Ectodermal cell (in vitro differentiated cells): ENCODE results near the gene SLC35F4.

ENCODE experiments used
- H3K27ac ChIP-seq: 2 replicates; pipeline ENCODE4 v1.7.0; 2013; ENCODE audit warnings: mild to moderate bottlenecking, low read depth, low read length; ENCODE audit not compliant: insufficient read depth, poor library complexity, severe bottlenecking
- H3K27me3 ChIP-seq: 2 replicates; pipeline ENCODE4 v1.7.0; 2013; ENCODE audit warnings: mild to moderate bottlenecking, low read length; ENCODE audit not compliant: insufficient read depth, control insufficient read depth, poor library complexity, severe bottlenecking
- H3K36me3 ChIP-seq: one replicate; pipeline ENCODE4 v1.7.0; 2013; ENCODE audit warnings: low read length; ENCODE audit not compliant: control insufficient read depth, insufficient read depth
- H3K4me1 ChIP-seq: one replicate; pipeline ENCODE4 v1.7.0; 2013; ENCODE audit warnings: low read length; ENCODE audit not compliant: control insufficient read depth, insufficient read depth
- H3K4me3 ChIP-seq: 2 replicates; pipeline ENCODE4 v1.7.0; 2013; ENCODE audit warnings: low read depth, low read length, control low read depth; ENCODE audit not compliant: insufficient read depth
- H3K9me3 ChIP-seq: 2 replicates; pipeline ENCODE4 v1.7.0; 2013; ENCODE audit warnings: mild to moderate bottlenecking, low read length, moderate library complexity; ENCODE audit not compliant: control insufficient read depth
- WGBS, 2 experiments: methylation state at CpG; one replicate each; pipeline ENCODE4 v1.1.7; 2013; ENCODE audit warnings: missing lambda C conversion rate in 2 of 2; 5-methylcytosine and 5-hydroxymethylcytosine counted together

The SLC35F4 gene

DNA sequence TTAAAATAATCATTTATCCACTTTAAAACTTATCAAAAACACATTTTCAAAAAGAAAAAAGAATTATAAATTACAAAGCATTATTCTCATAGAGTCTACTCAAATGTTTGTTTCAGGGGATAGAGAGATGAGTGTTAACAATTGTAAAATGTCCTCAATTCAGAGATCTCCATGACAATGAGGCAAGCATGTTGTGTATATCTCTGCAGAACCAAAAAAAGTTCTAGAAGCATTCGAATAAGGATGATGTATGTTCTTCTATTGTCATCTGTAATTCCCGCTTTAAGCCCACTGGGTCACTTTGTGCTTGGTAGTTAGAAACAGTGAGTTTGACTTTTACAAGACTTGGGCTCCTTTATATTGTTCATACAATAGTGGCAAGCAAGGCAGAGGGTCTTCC, 298.7 kb downstream of the SLC35F4 start:
- Histone ChIP-seq H3K27ac (no peak overlapping the region), H3K9me3 (no peaks in the 10 kb centered on the region), H3K27me3 (no peaks in the 10 kb centered on the region), H3K36me3 (no peaks in the 10 kb centered on the region), H3K4me1 (no peaks in the 10 kb centered on the region), H3K4me3 (no peak overlapping the region)
- WGBS, 2 experiments: 75 to 91% methylated on average over 2 of the region's 2 CpGs

DNA sequence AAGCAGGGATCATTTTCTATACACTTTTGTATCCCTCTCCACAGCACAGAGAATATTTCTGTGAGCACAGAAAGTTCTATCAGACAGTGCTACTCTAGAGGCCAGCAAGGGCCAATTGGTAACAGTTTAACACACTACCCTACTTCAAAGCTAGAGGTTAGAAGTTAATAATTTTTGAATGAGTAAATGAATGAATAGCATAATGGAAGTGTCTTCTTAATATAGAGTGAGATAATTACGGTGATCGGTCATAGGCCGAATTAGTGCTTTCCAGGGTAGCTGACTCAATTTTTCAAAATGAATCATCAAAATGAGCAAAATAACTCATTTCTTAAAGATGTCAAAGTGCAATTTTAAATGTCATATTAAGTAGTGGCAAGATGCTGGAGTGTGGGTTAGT, 305.2 kb downstream of the SLC35F4 start:
- Histone ChIP-seq H3K27ac (no peak overlapping the region), H3K4me1 (peaks cover 4% of the 10 kb centered on the region), H3K36me3 (no peaks in the 10 kb centered on the region), H3K9me3 (no peaks in the 10 kb centered on the region), H3K4me3 (no peak overlapping the region), H3K27me3 (no peaks in the 10 kb centered on the region)
- 100% methylated on average over 3 of the region's 3 CpGs for WGBS, 2 experiments

DNA sequence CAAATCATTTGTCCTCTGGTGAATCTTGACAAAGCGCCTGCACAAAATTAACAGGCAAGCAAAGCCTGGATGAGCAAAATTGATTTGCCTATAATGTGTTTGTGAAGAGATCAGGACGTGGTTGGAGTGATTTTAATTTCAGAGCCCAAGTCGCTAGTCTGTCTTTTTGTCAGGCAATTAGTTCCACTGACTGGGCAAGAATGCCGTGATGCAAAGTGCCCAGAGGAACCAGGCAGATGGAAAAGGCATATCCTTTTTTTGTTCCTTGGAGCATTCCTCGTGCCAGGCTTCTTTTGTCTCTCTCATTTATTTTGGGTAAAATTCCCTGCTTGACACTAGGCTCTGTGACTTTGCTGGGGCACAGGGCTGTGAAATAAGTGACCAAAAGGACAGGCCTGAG, 306.3 kb downstream of the SLC35F4 start:
- no peaks in the 10 kb centered on the region for H3K36me3 ChIP-seq

DNA sequence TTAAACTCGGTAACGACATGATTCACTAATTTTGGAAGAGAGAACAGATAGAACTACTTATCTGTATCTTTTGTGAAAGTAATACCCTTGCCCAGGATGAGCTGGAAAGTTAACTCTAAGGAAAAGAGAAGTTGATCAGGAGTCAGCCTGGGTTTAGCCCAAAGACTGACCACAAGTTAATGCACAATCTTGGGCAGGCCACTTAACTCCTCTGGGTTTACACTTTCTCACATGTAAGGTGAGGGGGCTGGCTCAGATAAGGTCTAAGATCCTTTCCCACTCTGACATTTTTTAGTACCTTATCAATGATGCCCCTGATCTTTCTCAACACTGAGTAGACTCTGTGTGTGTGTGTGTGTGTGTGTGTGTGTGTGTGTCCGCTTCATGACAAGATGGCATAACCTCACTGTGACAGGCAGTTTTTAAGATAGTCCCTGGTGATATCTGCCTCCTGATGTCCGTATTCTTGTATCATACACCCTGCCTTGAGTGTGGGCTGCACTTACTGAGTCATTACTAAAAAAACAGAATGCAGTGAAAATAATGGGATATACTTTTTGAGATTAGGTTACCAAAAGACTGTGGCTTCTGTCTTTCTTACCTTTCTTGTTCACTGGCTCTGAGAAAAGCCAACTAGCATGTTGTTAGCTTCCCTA, 316.0 kb downstream of the SLC35F4 start:
- no peak overlapping the region for H3K27ac ChIP-seq
- H3K9me3 ChIP-seq: no peaks in the 10 kb centered on the region
- no peak overlapping the region for H3K4me3 ChIP-seq
- no peaks in the 10 kb centered on the region for H3K27me3 ChIP-seq
- H3K36me3 ChIP-seq: no peaks in the 10 kb centered on the region
- 93 to 94% methylated on average over 3 to 4 of the region's 4 CpGs for WGBS, 2 experiments
- no peaks in the 10 kb centered on the region for H3K4me1 ChIP-seq

More for the DNA sequence above, 306.3 kb downstream of the SLC35F4 start:
- H3K9me3 ChIP-seq: no peaks in the 10 kb centered on the region
- peaks cover 4% of the 10 kb centered on the region for H3K4me1 ChIP-seq
- no peak overlapping the region for H3K4me3 ChIP-seq
- peak overlapping the region; percentile 53 for H3K27ac ChIP-seq
- H3K27me3 ChIP-seq: no peaks in the 10 kb centered on the region
- 71 to 74% methylated on average over 5 of the region's 5 CpGs for WGBS, 2 experiments

DNA sequence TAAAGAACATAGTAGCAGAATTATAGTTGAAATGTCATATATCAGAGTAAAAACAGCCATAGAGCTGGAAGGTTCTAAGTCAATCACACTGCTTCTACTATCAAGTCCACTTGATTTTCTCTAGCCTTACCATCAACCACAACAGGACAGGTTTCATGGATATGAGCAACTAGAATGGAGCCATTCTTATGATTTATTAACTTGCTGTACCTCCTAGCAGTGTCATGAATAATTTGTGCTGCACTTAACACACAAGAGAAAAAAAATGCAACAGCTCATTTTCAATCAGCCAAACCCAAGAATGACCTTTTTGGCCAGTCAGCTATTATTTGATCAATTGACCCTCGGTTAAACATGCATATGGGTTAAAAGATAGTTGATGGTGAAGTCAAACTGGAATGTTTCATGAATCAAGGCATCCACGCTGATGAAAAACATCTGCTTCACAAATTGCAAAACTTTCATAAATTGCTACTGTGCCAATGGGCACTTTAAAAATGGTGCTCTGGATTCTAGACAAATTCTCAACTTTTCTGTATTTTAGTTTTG, 316.8 kb downstream of the SLC35F4 start:
- no peak overlapping the region for H3K27ac ChIP-seq
- no peaks in the 10 kb centered on the region for H3K9me3 ChIP-seq
- no peaks in the 10 kb centered on the region for H3K27me3 ChIP-seq
- WGBS, 2 experiments: 88 to 91% methylated on average over 2 of the region's 2 CpGs
- H3K36me3 ChIP-seq: no peaks in the 10 kb centered on the region
- no peak overlapping the region for H3K4me3 ChIP-seq
- H3K4me1 ChIP-seq: no peaks in the 10 kb centered on the region

DNA sequence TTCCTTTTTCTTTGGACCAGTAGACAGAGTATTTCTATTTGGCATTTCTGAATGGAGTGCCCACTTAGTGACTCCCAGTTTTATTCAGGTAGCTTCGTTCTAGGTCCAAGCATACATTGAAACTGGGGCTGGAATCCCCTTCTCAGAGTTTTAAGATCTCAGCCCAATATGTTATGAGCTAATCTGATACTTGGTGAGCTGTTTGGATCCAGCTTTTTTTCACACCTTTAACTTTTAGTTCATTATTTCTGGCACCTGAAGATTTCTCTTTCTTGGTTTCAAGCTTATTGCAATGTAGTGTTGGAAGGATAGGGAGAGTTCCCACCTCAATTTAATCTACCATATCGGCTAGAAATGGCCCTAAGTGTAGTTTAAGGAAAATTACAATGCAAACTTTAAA, 318.8 kb downstream of the SLC35F4 start:
- 88 to 100% methylated on average over 1 of the region's 2 CpGs for WGBS, 2 experiments
- no peak overlapping the region for H3K4me3 ChIP-seq
- no peaks in the 10 kb centered on the region for H3K9me3 ChIP-seq
- H3K27ac ChIP-seq: no peak overlapping the region
- no peaks in the 10 kb centered on the region for H3K27me3 ChIP-seq
- no peaks in the 10 kb centered on the region for H3K36me3 ChIP-seq
- H3K4me1 ChIP-seq: no peaks in the 10 kb centered on the region

DNA sequence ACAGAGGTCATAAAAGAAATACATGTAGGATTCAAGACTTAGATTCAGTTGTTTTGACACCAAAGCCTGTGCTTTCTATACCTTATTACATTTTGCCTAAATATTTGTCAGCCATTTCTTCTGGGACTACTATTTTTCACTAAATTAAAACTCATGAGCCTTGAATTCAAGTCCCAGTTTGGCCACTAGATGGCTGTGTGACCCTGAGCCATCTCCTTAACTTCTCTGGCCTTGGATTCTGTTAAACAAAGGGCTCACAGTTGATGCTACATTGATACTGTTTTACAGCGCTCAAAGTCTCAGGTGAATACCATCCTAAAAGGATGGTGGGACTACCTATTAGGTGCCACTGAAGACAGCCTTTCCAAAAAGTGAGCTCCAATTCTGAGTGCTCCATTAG, 332.7 kb downstream of the SLC35F4 start:
- no peaks in the 10 kb centered on the region for H3K36me3 ChIP-seq
- no peaks in the 10 kb centered on the region for H3K27me3 ChIP-seq
- no peak overlapping the region for H3K4me3 ChIP-seq
- no peaks in the 10 kb centered on the region for H3K9me3 ChIP-seq
- no peaks in the 10 kb centered on the region for H3K4me1 ChIP-seq
- no peak overlapping the region for H3K27ac ChIP-seq
- 79 to 90% methylated on average over 1 of the region's 1 CpG for WGBS, 2 experiments

DNA sequence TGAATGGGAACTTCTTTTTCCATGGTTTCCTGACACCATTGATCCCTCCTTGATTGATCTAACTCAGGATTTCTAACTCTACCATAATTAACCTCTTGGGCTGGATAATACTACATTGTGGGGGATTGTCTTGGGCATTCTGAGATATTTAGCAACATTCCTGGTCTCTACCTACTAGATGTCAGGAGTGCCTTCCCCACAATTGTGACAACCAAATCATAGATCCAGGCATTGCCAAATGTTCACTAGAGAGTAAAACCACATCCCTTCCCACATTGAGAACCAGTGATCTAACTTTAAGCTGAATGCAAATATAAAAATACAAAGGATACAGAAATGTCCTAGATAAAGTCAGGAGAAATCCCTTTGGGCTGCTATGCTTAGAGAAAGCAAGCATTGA, 335.3 kb downstream of the SLC35F4 start:
- Histone ChIP-seq H3K4me3 (no peak overlapping the region), H3K9me3 (no peaks in the 10 kb centered on the region), H3K4me1 (no peaks in the 10 kb centered on the region), H3K36me3 (no peaks in the 10 kb centered on the region), H3K27me3 (no peaks in the 10 kb centered on the region), H3K27ac (no peak overlapping the region)

DNA sequence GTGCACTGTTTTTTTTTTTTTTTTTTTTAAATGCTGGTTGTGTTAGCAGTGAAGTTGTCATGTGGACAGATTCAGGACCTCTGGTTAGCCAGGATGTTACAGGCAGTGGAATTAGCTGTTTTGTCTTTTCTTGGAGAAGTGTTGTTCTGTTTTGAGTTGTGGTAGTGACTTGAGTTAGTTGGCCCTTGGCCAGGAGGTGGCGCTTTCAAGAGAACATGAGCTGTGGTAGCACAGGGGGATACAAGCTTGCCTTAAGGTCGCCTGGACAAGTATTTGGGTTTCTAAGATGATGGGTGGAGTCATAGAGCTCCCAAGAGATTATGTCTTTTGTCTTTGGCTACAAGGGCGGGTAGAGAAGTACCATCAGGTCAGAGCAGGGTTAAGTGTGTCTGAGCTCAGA, 338.9 kb downstream of the SLC35F4 start:
- Histone ChIP-seq H3K4me1 (no peaks in the 10 kb centered on the region), H3K27me3 (no peaks in the 10 kb centered on the region), H3K36me3 (no peaks in the 10 kb centered on the region), H3K4me3 (no peak overlapping the region), H3K27ac (no peak overlapping the region), H3K9me3 (no peaks in the 10 kb centered on the region)
- 57 to 66% methylated on average over 3 of the region's 3 CpGs for WGBS, 2 experiments

DNA sequence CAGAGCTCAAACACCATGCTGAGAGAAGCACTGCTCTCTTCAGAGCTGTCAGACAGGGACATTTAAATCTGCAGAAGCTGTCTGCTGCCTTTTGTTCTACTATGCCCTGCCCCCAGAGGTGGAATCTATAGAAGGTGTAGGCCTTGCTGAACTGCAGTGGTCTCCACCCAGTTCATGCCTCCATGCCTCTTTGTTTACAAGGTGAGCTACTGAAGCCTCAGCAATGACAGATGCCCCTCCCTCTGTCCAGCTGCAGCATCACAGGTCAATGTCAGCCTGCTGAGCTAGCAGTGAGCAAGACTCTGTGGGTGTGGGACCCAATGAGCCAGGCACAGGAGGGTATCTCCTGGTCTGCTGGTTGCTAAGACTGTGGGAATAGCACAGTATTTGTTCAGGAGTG, 346.8 kb downstream of the SLC35F4 start:
- H3K9me3 ChIP-seq: no peaks in the 10 kb centered on the region
- H3K4me1 ChIP-seq: no peaks in the 10 kb centered on the region
- no peaks in the 10 kb centered on the region for H3K27me3 ChIP-seq
- H3K27ac ChIP-seq: no peak overlapping the region
- H3K4me3 ChIP-seq: no peak overlapping the region
- H3K36me3 ChIP-seq: no peaks in the 10 kb centered on the region
